CD4-positive, alpha-beta T cell (primary cell): ENCODE results near the gene GABARAPL1. TPM values are rescaled to one million over a fixed set of nuclear protein-coding genes. Genes with fewer than 3 reads are reported as not detected.

Experiments
- ATAC-seq: fragments of 200-7000 bp; cut with Tn5 transposase; one replicate; pipeline ENCODE4 v1.10.0; 2022; ENCODE audit warnings: mild to moderate bottlenecking; ENCODE audit not compliant: poor library complexity
- CTCF ChIA-PET: fragments of 350-600 bp; sonication (Branson Sonifier 250); formaldehyde crosslinking; loops from one replicate; lab custom pipeline; 2021; ENCODE audit warnings: antibody characterized with exemption, inconsistent platforms; lab: Charles Lee
- POLR2A ChIA-PET: fragments of 350-600 bp; sonication (Branson Sonifier 250); formaldehyde crosslinking; loops from one replicate; lab custom pipeline; 2021; ENCODE audit warnings: antibody characterized with exemption, inconsistent platforms; lab: Charles Lee
- DNase-seq, 14 experiments: peaks; one replicate each; pipeline ENCODE4 v3.0.0-alpha.2; 2013 to 2020; ENCODE audit warnings: mixed read lengths in 2 of 14
- H3K27ac ChIP-seq, 2 donors: one replicate each; pipeline versions ENCODE4 v1.5.1 to v1.7.0; 2013; ENCODE audit warnings: low read length in 2 of 2, low read depth in 1 of 2, mild to moderate bottlenecking in 1 of 2
- H3K27me3 ChIP-seq, 2 experiments: 1 replicate in 1 of 2; 2 replicates in 1 of 2; pipeline versions ENCODE4 v1.6.1 to v1.7.0; 2013; ENCODE audit warnings: low read length in 2 of 2, control low read depth in 1 of 2, mild to moderate bottlenecking in 1 of 2, moderate library complexity in 1 of 2; ENCODE audit not compliant: insufficient read depth in 2 of 2, control insufficient read depth in 1 of 2
- H3K36me3 ChIP-seq: one replicate; pipeline ENCODE4 v1.6.1; 2013; ENCODE audit warnings: low read length, control low read depth; ENCODE audit not compliant: insufficient read depth
- H3K4me1 ChIP-seq: one replicate; pipeline ENCODE4 v1.6.1; 2013; ENCODE audit warnings: low read length, control low read depth; ENCODE audit not compliant: insufficient read depth
- H3K4me3 ChIP-seq: one replicate; pipeline ENCODE4 v1.5.1; 2013; ENCODE audit warnings: mild to moderate bottlenecking, low read length, moderate library complexity
- H3K9me3 ChIP-seq, 2 experiments: 1 replicate in 1 of 2; 2 replicates in 1 of 2; pipeline versions ENCODE4 v1.6.1 to v1.7.0; 2013; ENCODE audit warnings: low read length in 2 of 2, mild to moderate bottlenecking in 2 of 2, control low read depth in 1 of 2, moderate library complexity in 1 of 2; ENCODE audit not compliant: control insufficient read depth in 1 of 2, insufficient read depth in 1 of 2
- H3K27ac Mint-ChIP-seq: one replicate; pipeline ENCODE4 v1.8.0; 2020; ENCODE audit warnings: mixed read lengths
- H3K27me3 Mint-ChIP-seq: one replicate; pipeline ENCODE4 v1.8.0; 2021; ENCODE audit warnings: mixed read lengths
- H3K36me3 Mint-ChIP-seq: one replicate; pipeline ENCODE4 v1.8.0; 2021; ENCODE audit warnings: low read depth, mixed read lengths
- H3K4me1 Mint-ChIP-seq: one replicate; pipeline ENCODE4 v1.8.0; 2021; ENCODE audit warnings: low read depth, mixed read lengths
- H3K4me3 Mint-ChIP-seq: one replicate; pipeline ENCODE4 v1.8.0; 2020; ENCODE audit warnings: mild to moderate bottlenecking, mixed read lengths
- H3K9me3 Mint-ChIP-seq: one replicate; pipeline ENCODE4 v1.8.0; 2020; ENCODE audit warnings: mixed read lengths
- CTCF ChIP-seq: fragments of 200-600 bp; IDR thresholded peaks from one replicate; pipeline ENCODE4 v1.8.0; 2022; ENCODE audit warnings: antibody characterized with exemption, mild to moderate bottlenecking
- intact Hi-C, 2 experiments: fragments of 100-400 bp; cut with DNase I in 1 of 2; cut with micrococcal nuclease in 1 of 2; formaldehyde crosslinking; loops; one replicate each; pipeline versions ENCODE4 v1.15.1 to v1.9.0; 2023 to 2025; cut with DNase I, micrococcal nuclease
- total RNA-seq, 174 experiments: library from RNA in 2 of 174; stranded (reverse) in 2 of 174; gene quantifications; one replicate each; pipeline ENCODE4 v1.2.3 and lab custom pipeline; 2021 to 2026

GABARAPL1 gene
- total RNA-seq, 2 experiments from 2014 or later: 267 to 276 TPM

GRCh38 chr12:10167599-10167998 lies 45.1 kb upstream of the GABARAPL1 start:
- Mint-ChIP-seq H3K27me3 (peaks cover 6% of the 10 kb centered on the region), H3K9me3 (no peaks in the 10 kb centered on the region), H3K4me3 (no peak overlapping the region), H3K36me3 (no peaks in the 10 kb centered on the region), H3K27ac (no peak overlapping the region), H3K4me1 (no peaks in the 10 kb centered on the region)
- Histone ChIP-seq H3K4me3 (no peak overlapping the region), H3K4me1 (no peaks in the 10 kb centered on the region), H3K9me3 (no peaks in the 10 kb centered on the region), H3K27ac (no peak overlapping the region), H3K27me3 (peaks cover 0 to 3% of the 10 kb centered on the region in 2 experiments), H3K36me3 (no peaks in the 10 kb centered on the region)
- intact Hi-C loops: no loop called here
- no peak for ATAC-seq
- ChIA-PET POLR2A (no interaction called here), CTCF (interaction anchor here (1.3 kb wide), 1 partner anchor 10 kb away, joined by 3 read pairs; no protein-coding TSS in a partner anchor)
- DNase-seq: peak in 3 of 14 experiments; percentile 18 to 62 (median 49)
- no peak for TF ChIP-seq CTCF

GRCh38 chr12:10169104-10169503 lies 43.6 kb upstream of the GABARAPL1 start:
- H3K27me3 ChIP-seq: peaks cover 0 to 8% of the 10 kb centered on the region in 2 experiments
- no peak for DNase-seq
- H3K4me3 ChIP-seq: no peak overlapping the region
- Mint-ChIP-seq H3K27me3 (peaks cover 6% of the 10 kb centered on the region), H3K27ac (no peak overlapping the region), H3K4me3 (no peak overlapping the region), H3K4me1 (no peaks in the 10 kb centered on the region), H3K9me3 (no peaks in the 10 kb centered on the region), H3K36me3 (no peaks in the 10 kb centered on the region)
- intact Hi-C loops: no loop called here
- ATAC-seq: no peak
- no peak for TF ChIP-seq CTCF
- no peaks in the 10 kb centered on the region for H3K9me3 ChIP-seq
- no peak overlapping the region for H3K27ac ChIP-seq
- POLR2A ChIA-PET: no interaction called here
- CTCF ChIA-PET: no interaction called here
- no peaks in the 10 kb centered on the region for H3K4me1 ChIP-seq
- no peaks in the 10 kb centered on the region for H3K36me3 ChIP-seq

- intact Hi-C loops: no loop called here
- H3K4me1 ChIP-seq: no peaks in the 10 kb centered on the region
- TF ChIP-seq CTCF: no peak
- H3K36me3 ChIP-seq: no peaks in the 10 kb centered on the region
- CTCF ChIA-PET: no interaction called here
- H3K27ac Mint-ChIP-seq: no peak overlapping the region
- peaks cover 0 to 8% of the 10 kb centered on the region in 2 experiments for H3K27me3 ChIP-seq
- no peak overlapping the region for H3K4me3 ChIP-seq
- no peaks in the 10 kb centered on the region for H3K9me3 Mint-ChIP-seq
- no peaks in the 10 kb centered on the region for H3K9me3 ChIP-seq
- no peak overlapping the region for H3K4me3 Mint-ChIP-seq
- no peak for ATAC-seq
- no peak for DNase-seq
- POLR2A ChIA-PET: interaction anchor here (0.7 kb wide), 1 partner anchor 17 kb away, joined by 4 read pairs; no protein-coding TSS in a partner anchor
- H3K4me1 Mint-ChIP-seq: no peaks in the 10 kb centered on the region
- no peaks in the 10 kb centered on the region for H3K36me3 Mint-ChIP-seq
- peaks cover 11% of the 10 kb centered on the region for H3K27me3 Mint-ChIP-seq
- H3K27ac ChIP-seq: no peak overlapping the region
These were observed 42.5 kb upstream of the GABARAPL1 start for GRCh38 chr12:10170216-10170615.
